DLD1 (cell line): ENCODE results near the gene VPS39.

Experiments
- in situ Hi-C: cut with HindIII; loops from 2 replicates; pipeline ENCODE4 v1.10.0; 2017; ENCODE audit warnings: low sequenced_read_pairs

Gene VPS39

GRCh38 chr15:42202653-42203052 lies 5.5 kb downstream of the VPS39 start:
- in situ Hi-C loops, result no loop called here

DNA sequence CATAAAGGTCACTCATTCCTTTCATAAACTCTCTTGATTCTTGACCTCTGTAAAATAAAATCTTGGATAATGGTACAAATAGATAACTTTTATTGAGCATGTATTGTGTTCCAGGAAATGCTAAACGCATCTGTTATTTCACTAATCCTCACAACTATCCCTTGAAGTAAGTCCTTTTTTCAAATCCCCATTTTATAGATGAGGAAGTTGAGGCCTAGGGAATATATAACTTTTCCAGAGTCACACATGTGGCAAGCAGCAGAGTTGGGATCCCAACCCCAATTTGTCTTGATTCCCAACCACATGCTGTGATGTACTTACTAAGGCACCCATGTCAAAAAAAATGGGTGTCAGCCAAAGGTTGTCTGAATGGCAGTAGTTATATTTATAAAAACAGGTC lies 6.3 kb downstream of the VPS39 start:
- in situ Hi-C loops, result no loop called here

DNA sequence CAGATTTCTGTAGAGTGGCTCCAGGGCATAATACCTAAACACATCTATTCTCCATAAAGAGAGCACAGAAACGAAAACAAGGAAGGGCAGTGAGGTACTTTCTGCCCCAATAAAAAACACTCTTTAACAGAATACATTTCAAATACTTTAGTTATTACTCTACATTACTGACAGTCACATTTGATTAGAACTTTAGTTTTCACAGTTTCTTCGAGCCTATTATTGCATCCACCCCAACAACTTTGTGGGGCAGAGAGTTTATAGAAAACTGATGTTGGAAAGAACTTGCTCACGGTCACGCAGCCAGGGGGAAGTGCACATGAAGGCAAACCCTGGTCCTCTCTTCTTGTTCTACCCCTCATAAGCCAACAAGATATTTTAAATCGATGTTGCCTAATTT lies 9.0 kb downstream of the VPS39 start:
- in situ Hi-C loops, result no loop called here

- in situ Hi-C loops, result no loop called here
Measured at GRCh38 chr15:42198516-42198915, 9.6 kb downstream of the VPS39 start.

- in situ Hi-C loops, result no loop called here
Measured at GRCh38 chr15:42194513-42194912, 13.6 kb downstream of the VPS39 start.

- in situ Hi-C loops, result no loop called here
Measured at GRCh38 chr15:42193383-42193782, 14.7 kb downstream of the VPS39 start.

- in situ Hi-C loops, result no loop called here
Measured at GRCh38 chr15:42191610-42192346, 16.3 kb downstream of the VPS39 start.

DNA sequence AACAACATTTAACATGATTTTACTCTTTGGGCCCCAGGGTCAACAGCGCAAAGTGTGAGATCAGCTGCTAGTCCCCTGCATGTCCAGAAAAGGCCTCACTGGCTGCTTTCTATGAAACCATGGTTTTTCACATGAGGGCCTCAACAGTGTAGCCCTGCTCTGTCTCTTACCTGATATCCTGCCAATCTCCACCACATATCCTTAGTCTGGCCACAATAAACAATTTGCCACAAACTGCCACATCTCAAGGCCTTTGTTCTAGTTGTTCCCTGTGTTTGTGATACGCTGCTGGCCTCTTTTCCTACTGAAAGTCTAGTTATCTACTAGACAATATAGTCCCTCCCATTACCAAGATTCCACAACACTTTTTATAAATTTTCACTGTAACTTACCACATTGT lies 17.7 kb downstream of the VPS39 start:
- in situ Hi-C loops, result no loop called here

DNA sequence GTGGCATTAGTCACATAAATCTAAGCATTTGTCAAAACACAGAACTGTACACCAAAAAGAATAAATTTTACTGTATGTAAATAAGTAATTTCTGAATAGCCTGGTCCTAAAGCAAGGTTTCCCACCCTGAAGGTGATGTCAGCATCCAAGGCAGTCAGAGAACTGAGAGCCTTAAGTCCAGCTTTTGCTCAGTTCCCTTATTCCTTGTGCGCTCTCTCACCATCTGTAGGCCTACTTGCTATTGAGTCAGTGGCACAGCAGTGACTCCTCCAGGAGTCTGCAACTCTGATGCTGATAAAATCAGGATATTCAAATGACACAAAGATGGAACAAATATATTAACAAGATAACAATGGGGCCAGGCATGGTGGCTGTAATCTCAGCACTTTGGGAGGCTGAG lies 22.3 kb downstream of the VPS39 start:
- in situ Hi-C loops, result no loop called here

- in situ Hi-C loops, result no loop called here
Measured at GRCh38 chr15:42184736-42185135, 23.4 kb downstream of the VPS39 start.

DNA sequence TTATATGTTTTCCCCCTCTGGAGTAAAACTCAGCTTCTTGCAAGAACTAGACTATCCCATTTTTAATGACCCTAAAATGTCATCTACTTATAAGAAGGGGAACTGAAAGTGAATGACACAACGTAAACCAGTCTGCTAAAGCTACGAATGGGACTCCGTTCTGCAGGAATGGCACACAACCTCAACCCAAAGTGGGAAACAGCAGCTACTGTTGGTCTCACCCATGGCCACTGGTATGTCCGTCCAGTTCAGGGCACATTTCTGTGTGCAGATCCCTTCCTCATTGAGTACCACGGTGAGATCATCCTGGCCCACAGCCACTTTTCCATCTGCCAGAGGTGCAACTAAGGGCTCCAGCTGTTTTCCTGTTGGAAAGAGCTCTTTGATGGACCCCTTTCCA lies 23.8 kb downstream of the VPS39 start:
- in situ Hi-C loops, result no loop called here

- in situ Hi-C loops, result no loop called here
Measured at GRCh38 chr15:42182961-42183360, 25.1 kb downstream of the VPS39 start.

- in situ Hi-C loops, result no loop called here
Measured at GRCh38 chr15:42182328-42182886, 25.7 kb downstream of the VPS39 start.

DNA sequence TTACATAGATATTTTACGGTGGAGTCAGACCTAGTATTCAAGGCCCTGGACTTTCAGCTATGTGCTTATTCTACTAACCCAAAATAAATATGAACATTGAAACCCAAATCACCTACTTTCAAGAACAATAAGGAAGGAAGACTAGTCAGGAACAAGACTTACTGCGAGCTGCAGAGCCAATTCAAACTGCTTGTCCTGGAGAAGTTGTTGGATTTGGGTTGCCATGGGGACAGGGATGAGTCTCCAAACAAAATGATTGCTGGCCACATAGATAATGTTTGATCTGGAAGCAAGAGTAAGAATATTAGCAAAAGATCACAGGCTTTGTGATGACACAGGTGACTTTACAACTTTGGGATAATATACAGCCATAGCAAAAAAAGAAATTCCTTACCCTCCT lies 30.0 kb downstream of the VPS39 start:
- in situ Hi-C loops, result no loop called here

- in situ Hi-C loops, result no loop called here
Measured at GRCh38 chr15:42175671-42176070, 32.4 kb downstream of the VPS39 start.

DNA sequence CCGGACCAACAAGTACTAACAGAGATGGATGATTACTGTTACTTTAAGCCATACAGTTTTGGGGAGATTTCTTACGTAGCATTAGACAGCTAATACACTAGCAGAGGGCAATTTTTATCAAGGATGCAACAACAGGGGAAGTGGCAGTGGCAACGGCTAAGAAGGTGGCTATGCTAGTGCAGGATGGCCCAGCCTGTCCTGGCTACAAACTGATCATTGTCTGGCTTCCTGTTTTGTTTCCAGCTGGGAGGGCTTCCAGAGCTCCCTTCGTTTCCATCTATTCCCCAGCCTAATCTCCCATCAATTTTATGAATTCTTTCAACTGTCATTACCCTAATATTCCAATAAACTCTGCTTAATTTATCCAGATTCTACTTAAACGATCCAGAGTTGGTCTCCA lies 35.6 kb downstream of the VPS39 start:
- in situ Hi-C loops, result no loop called here

GRCh38 chr15:42171795-42172194 lies 36.3 kb downstream of the VPS39 start:
- in situ Hi-C loops, result no loop called here

DNA sequence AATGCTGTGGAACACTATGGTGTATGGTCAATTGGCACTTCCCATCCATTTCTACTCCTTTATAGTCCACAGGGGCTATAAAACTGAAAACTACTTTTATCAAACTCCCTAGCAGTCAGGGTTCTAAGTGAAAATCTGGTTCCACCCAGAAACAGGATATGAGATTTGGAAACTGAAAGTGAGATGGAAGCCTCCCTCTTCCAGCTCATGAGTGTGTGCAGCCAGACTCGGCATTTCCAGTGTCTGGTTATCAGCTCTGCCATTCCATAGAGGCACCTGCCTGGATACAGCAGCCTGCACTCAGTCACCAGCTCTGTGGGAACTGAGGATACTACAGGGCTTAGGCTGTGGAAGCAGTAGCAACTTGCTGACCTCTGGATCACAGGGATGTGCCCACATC lies 37.0 kb downstream of the VPS39 start:
- in situ Hi-C loops, result no loop called here

GRCh38 chr15:42166225-42166940 lies 41.7 kb downstream of the VPS39 start:
- in situ Hi-C loops, result no loop called here

GRCh38 chr15:42165106-42165505 lies 43.0 kb downstream of the VPS39 start:
- in situ Hi-C loops, result no loop called here

DNA sequence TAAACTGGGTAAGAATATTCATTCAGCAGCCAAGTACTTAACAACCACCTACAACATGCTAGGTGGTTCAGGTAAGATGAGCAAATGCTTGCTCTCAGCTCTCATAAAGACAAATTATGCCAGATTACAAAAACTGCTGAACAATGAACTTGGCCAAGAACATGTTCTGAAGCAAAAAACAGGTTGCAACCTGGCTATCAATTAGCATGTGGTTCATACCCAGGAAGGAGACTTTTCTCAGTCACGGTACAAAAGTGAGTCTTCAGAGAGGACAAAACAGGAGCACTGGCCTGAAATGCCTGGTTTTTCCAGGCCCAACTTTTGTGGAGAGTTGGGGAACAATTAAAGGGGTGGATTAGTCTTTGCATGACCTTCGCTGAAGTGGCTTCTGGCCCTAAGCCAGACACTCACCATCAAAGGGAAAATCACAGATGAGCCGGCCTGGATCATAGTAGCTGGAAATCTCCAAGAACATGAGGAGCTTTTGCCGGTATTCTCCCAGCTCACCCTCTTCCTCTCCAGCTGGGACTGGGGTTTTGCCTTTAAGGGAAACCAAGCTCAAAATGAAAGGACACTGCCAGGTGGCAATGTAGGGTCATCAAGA lies 44.1 kb downstream of the VPS39 start:
- in situ Hi-C loops, result no loop called here

- in situ Hi-C loops, result no loop called here
Measured at GRCh38 chr15:42163291-42163690, 44.8 kb downstream of the VPS39 start.
